Omental fat pad (tissue), 4 donors: ENCODE measurements around the gene TRDN. TPM values are rescaled to one million over a fixed set of nuclear protein-coding genes. Genes with fewer than 3 reads are reported as not detected.

ENCODE experiments used
- ATAC-seq: fragments of 150-250 bp; one replicate; pipeline ENCODE4 v1.9.1; 2016; ENCODE audit warnings: mild to moderate bottlenecking, moderate library complexity; ENCODE audit not compliant: low FRiP score
- DNase-seq: peaks from one replicate; pipeline ENCODE4 v3.0.0-alpha.2; 2019; ENCODE audit warnings: low spot score
- total RNA-seq, 4 donors: library from RNA; depleted of rRNA; stranded (reverse); fragments of >200 nt; gene quantifications; one replicate each; pipeline ENCODE4 v1.1.0, GENCODE V29; 2016
- TF ChIP-seq, protein P1 (sequence below), 3 donors: fragments of 450-650 bp; IDR thresholded peaks; one replicate each; pipeline ENCODE4 v1.5.1; 2016 to 2017; ENCODE audit warnings: antibody characterized with exemption in 3 of 3, mild to moderate bottlenecking in 3 of 3, moderate library complexity in 2 of 3

The TRDN gene
- total RNA-seq, 4 donors from 2014 or later, result 0.09 to 1.1 (median 0.12) TPM; not detected in 1

DNA sequence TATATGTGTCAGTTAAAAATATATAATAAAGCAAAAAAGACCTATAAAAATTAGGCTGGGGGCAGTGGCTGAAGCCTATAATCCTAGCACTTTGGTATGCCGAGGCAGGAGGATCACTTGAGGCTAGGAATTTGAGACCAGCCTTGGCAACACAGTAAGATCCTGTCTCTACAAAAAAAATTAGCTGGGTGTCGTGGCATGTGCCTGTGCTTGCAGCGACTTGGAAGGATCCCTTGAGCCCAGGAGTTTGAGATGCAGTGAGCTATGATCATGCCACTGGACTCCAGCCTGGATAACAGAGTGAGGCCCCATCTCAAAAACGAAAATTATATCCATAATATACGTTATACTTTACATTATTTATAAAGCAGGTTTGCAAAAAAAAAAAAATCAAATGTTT lies 20.7 kb downstream of the TRDN start:
- no peak for ATAC-seq
- TF ChIP-seq, protein P1, sequence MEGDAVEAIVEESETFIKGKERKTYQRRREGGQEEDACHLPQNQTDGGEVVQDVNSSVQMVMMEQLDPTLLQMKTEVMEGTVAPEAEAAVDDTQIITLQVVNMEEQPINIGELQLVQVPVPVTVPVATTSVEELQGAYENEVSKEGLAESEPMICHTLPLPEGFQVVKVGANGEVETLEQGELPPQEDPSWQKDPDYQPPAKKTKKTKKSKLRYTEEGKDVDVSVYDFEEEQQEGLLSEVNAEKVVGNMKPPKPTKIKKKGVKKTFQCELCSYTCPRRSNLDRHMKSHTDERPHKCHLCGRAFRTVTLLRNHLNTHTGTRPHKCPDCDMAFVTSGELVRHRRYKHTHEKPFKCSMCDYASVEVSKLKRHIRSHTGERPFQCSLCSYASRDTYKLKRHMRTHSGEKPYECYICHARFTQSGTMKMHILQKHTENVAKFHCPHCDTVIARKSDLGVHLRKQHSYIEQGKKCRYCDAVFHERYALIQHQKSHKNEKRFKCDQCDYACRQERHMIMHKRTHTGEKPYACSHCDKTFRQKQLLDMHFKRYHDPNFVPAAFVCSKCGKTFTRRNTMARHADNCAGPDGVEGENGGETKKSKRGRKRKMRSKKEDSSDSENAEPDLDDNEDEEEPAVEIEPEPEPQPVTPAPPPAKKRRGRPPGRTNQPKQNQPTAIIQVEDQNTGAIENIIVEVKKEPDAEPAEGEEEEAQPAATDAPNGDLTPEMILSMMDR (IDR thresholded peaks at IDR 0.05), result no peak
- DNase-seq, result no peak

DNA sequence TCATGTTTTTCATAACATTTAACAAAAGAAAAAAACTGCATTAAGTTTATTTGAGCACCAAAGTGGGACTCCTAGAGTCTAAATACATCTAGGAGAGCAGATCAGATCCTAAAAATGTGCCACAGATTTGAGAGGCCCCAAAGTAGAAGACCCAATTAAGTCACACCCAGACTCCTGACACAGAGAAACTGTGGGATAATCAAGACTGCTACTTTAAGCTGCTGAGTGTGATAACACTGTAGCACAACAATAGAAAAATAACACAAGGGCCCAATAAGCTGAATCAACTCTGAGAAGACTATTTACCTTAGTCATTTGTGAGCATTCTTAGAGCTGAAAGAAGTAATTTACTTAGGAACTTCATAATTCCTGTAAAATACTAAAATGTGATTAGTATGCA lies 26.0 kb downstream of the TRDN start:
- no peak for ATAC-seq

DNA sequence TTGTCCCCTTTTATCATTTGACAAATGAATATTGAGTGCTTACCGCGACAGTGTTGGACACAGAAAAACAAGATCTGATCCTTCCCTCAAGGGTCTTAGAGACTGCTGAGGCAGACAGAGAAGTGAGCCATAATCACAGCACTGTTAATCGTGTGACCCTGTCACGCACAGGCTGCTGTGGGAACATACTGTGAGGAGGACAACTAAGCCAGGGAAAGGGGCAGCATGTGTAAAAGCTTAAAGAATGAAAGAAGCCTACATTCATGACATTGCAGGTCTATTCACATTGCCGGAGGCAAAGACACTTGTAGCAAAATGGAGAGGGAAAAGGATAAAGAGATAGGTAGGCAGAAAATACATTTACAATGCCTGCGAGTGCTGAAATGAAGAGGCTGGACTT lies 32.7 kb downstream of the TRDN start:
- ATAC-seq (no peak), DNase-seq (no peak)
- TF ChIP-seq, protein P1 (IDR thresholded peaks at IDR 0.05), result no peak

More for the DNA sequence above, 26.0 kb downstream of the TRDN start:
- no peak for DNase-seq
- TF ChIP-seq, protein P1 (IDR thresholded peaks at IDR 0.05), result no peak

DNA sequence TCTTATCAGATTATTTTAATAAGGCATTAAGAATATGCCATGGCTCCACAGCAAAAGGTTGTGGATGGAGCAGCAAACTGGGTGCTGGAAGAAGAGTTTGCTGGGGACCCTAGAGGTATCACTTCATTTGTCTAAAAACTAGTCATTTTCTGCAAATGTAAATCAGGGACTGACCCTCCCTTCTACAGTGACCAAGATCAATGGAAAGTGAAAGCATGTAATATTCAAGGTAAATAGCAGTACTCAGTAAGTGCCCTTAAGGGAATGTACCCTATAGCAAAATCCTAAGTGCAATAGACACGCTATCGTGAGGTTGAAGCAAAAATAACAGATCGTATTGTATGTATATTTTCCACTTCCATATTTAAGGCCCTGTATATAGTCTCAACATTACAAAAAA lies 38.7 kb downstream of the TRDN start:
- TF ChIP-seq, protein P1 (IDR thresholded peaks at IDR 0.05), result no peak
- ATAC-seq (no peak), DNase-seq (no peak)

DNA sequence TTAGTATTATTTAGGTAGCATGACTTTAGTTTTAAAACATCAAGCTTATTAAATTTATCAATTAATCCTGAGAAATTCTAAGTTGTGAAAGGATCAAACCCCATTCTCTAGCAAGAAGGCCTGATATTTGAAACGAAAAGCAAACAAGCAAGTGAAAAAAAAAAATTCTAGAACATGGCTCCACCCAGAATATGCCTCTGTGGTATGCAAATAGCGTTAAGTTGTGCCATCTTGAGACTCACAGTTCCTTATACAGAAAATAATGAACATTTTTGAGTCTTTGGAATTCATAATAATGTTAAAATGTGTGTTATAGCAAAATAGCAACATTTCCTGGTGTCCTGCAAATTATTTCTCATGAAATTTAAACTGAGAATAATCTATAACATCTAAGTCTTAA lies 42.0 kb downstream of the TRDN start:
- ATAC-seq, result no peak

DNA sequence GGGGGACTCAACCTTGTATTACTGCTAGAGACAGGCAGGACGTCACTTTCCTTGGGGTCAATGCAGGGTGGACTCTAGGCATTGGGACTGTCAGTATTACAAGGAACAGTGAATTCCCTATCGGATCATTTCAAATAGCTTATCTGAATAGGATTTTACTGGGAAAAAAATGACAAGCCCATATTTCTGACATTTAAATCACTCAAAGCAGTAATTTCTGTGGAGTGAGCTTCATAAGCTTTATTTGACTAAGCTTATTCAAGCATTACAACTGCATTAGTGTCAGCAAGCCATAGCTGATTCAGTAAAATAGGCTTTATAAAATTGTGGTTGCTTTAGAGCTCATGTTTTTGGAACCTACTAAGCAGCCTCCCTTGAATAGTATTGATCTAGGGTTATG lies 44.3 kb downstream of the TRDN start:
- TF ChIP-seq, protein P1 (IDR thresholded peaks at IDR 0.05), result no peak
- ATAC-seq (no peak), DNase-seq (no peak)

More for the DNA sequence above, 42.0 kb downstream of the TRDN start:
- TF ChIP-seq, protein P1 (IDR thresholded peaks at IDR 0.05), result no peak
- DNase-seq, result no peak

DNA sequence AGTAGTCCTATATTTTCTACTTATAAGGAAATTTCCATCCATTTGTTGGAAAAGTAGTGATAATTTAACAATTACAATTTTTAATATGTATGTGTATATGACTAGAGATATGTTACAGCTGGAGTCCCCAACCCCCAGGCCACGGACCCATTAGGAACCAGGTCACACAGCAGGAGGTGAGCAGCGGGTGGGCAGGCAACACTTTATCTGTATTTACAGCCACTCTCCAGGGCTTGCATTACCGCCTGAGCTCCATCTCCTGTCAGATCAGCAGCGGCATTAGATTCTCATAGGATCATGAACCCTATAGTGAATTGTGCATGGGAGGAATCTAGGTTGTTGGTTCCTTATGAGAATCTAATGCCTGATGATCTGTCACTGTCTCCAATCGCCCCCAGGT lies 46.8 kb downstream of the TRDN start:
- TF ChIP-seq, protein P1 (IDR thresholded peaks at IDR 0.05), result no peak
- DNase-seq, result no peak

More for the DNA sequence above, 46.8 kb downstream of the TRDN start:
- ATAC-seq, result no peak
